Activated CD8-positive, alpha-beta memory T cell treated with anti-CD3 and anti-CD28 coated beads, Interleukin-2, amount 50 U/mL, for 24 hours (primary cell): ENCODE data around the gene C16orf92.

Source experiments
- DNase-seq: peaks from one replicate; pipeline ENCODE4 v3.0.0-alpha.2; 2020; ENCODE audit errors: extremely low read depth

C16orf92 gene

DNA sequence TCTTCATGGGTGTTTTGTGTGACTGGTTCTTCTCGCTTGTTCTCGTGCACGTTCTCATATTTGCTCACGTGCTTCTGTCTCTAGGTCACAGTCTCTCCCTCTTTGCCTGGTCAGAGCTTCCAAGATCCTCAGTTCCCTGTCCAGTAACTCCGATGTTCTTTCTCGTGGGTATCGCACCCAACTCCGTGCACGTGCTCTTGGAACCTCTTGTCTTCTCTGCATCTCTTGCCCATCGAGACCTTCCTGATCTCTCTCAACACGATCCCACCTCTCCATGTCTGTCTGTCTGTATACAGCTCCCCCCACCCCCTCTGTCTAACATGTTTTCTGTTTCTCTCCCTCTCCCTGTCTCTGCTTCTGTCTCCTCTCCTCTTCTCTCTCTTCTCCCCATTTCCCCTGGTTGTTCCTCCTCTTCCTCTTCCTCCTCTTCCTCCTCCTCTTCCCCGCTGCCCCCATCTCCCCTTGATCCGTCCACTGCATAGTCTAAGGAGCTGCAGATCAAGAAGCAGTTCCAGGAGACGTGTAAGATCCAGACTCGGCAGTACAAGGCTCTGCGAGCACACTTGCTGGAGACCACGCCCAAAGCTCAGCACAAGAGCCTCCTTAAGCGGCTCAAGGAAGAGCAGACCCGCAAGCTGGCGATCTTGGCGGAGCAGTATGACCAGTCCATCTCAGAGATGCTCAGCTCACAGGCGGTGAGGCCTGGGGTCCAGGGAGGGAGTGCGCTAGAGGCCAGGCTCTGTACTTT is 33.7 kb upstream of the C16orf92 start:
- DNase-seq = no peak

DNA sequence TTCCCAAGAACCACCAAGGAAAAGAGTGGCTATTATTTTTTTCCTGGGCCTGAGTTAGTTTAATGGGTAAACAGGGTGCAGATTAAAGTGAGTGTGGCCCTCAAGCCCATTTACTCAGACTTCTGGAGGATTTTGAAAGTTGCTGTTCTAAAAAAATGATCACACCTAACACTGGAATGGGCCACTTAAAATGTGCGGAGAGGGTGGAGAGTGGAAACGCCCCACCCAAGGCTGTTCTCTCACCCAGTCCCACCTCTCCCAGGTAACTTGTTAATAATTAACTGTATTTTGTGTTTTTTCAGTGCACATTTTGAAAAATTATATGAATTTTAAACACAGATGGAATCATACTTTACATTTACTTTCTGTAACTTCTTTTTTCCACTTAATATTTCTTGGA is 33.0 kb upstream of the C16orf92 start:
- DNase-seq = no peak

DNA sequence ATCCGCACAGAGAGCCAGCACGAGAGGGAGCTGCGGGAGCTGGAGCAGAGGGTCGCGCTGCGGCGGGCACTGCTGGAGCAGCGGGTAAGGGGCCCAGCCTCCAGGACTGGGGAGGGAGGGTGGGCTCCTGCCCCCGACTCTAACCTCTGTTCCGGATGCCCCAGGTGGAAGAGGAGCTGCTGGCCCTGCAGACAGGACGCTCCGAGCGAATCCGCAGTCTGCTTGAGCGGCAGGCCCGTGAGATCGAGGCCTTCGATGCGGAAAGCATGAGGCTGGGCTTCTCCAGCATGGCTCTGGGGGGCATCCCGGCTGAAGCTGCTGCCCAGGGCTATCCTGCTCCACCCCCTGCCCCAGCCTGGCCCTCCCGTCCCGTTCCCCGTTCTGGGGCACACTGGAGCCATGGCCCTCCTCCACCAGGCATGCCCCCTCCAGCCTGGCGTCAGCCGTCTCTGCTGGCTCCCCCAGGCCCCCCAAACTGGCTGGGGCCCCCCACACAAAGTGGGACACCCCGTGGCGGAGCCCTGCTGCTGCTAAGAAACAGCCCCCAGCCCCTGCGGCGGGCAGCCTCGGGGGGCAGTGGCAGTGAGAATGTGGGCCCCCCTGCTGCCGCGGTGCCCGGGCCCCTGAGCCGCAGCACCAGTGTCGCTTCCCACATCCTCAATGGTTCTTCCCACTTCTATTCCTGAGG is 32.0 kb upstream of the C16orf92 start:
- DNase-seq = no peak

DNA sequence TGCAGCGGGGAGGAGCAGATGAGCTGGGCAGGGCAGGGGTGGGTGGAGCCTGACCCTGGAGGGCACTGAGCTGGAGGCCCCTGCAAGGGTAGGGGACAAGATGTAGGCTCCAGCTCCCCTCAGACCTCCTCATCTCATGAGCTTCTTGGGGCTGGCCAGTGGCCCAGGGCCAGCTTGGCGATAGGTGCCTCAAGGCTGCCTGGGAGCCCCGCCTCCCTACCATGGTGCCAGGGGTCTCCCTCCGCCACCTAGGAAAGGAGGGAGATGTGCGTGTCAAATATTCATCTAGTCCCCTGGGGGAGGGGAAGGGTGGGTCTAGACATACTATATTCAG is 31.5 kb upstream of the C16orf92 start:
- no peak for DNase-seq

DNA sequence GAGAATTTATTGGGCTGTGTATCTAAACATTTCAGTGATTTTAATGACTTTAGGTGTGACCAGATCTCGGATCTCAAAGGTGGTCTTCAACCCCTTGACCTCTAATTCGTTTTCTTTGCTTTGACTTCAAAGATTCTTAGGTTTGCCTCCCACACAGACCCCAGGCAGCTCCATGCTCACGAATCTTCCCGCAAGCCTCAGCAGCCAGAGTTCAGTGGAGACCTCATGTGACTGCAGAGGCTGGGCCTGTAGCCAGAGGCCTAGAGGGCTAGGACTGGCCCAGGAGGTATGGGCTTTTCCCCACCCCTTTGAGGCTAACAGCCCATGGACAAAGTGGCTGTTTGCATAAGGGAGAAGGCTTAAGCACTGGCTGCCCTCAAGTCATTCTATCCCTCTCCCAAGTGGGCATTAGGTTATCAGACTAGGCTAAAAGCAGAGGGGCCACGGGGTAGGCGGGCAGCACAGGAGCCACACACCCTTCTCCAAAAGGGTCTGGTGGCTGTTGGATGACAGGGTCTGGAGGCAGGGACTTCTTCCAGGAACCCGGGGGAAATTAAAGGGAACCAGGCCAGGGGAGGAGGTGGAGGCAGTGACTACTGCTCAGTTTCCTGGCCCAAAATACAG is 30.5 kb upstream of the C16orf92 start:
- DNase-seq = no peak

DNA sequence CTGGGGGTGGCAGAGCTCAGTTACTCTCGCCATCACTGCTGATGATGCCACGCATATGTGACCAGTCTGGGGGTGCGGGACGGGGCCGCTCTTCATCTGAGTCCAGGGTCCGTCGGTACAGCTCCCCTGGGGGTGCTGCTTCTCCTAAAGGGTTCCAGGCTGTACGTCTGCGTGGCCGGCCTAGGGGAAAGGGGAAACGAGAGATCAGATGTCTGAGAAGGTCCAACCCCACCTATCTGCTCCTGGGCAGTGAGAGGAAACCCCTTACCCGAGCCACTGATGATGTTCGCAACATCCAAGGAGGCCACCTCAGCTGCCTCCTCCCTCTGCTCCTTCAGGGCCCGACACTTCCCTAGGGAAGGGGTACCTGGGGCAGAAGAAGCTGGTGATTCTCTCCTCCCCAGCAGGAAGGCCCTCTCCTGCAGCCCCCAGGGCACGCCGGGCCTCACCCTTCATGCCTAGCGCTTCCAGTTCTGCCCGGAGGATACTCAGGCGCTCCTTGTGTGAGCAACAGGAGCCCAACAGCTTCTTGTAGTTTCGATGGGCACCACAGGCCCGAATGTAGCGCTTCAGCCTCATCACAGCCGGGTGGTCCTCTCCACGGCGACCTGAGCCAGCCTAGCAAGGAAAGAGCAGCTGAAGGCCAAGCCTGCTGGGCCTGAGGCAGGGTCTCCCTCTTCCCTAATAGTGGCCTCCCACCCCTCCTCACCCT is 29.7 kb upstream of the C16orf92 start:
- no peak for DNase-seq

DNA sequence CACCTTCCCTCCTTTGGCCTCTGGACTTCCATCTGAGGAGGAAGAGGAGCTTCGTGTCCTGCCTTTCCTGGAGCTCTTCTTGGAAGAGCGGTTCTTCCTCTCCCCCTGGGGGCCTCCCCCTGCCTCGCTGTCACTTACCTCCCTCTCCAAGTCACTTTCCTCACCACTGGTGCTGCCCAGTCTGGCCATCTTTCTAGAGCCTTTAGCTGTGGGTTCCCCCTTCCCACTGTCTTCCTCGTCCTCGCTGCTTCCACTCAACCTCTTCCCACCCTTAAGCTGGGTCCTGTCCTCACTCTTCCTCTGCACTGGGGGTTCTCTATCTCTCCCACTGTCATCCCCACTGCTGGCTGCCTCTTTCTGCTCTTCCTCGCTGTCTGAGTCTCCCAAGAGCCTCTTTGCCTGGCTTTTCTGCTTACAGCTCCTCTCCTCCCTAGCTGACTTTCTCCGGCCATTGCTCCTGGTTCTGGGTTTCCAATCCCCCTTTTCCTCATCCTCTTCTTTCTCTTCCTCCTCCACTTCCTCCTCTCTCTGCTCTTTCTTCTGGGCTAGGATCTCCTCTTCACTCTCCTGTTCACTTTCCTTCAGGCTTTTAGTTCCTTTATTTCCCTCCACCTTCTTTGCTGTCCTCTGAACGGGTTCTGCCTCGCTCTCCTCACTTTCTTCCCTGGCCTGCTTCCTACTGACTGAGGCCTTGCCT is 28.9 kb upstream of the C16orf92 start:
- no peak for DNase-seq

DNA sequence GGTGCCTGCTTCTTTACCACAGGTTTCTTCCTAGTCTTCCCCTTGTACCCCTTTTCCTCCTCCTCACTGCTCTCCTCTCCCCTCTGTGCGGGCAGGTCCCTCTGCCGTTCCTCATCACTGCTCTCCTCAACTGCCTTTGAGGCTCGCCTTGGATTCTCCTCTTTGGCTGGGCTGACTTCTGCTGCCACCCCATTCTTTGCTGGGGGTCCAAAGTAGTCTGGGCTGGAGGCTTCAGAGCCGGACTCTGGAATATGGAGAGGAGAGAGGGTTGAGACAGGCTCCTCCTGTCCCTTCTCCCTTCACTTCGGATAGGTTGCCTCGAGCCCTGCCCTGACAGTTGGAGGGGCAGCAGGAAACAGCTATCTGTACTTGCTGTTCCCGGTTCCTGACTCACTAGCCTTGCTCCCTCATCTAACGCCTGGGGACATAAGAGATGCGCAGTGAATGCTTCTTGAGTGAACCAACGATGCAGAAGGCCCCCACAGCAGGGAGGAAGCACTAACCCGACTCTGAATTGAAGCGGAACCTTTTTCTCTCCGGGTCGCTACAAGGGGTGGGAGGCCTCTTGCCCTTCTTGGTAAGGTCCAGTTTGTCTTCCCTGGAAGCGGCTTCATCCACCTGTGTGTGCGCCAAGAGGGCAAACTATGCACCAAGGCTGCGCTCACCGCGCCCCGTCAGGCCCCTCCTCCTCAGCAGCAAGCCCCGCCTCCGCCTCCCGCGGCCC is 28.2 kb upstream of the C16orf92 start:
- peak; percentile 17 for DNase-seq

DNA sequence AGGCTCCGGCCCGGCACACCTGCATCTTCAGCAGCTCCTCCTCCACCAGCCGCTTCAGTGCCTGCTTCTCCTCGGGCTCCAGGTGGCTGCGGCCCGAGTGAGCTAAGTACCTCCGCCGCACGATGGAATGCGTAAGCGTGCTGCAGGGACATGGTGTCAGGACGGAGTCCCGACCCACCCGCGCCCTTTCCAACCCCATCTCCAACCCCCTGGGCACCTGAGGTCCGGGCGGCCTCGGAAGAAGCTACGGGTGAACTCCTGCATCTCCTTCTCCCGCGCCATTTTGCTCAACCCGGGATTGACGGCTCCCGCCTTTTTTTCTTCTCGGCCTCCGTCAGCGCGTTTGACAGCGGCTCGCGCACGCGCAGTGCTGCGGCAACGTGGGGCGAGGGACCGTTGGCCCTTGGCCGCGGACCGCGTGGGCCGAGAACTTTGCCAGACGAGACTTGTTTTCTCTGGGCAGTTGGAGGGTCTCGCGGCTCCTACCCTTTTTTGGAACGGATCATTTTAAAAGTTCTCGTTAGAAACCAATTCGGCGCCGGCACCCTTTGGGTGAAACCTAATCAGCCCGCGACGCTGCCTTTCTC is 27.6 kb upstream of the C16orf92 start, which contains the start of gene HIRIP3:
TSS of gene HIRIP3 (minus strand) at position 294 of the 587 bp plus-strand sequence. CDS start at position 282, 12 bp downstream.
- DNase-seq = peak; percentile 74

DNA sequence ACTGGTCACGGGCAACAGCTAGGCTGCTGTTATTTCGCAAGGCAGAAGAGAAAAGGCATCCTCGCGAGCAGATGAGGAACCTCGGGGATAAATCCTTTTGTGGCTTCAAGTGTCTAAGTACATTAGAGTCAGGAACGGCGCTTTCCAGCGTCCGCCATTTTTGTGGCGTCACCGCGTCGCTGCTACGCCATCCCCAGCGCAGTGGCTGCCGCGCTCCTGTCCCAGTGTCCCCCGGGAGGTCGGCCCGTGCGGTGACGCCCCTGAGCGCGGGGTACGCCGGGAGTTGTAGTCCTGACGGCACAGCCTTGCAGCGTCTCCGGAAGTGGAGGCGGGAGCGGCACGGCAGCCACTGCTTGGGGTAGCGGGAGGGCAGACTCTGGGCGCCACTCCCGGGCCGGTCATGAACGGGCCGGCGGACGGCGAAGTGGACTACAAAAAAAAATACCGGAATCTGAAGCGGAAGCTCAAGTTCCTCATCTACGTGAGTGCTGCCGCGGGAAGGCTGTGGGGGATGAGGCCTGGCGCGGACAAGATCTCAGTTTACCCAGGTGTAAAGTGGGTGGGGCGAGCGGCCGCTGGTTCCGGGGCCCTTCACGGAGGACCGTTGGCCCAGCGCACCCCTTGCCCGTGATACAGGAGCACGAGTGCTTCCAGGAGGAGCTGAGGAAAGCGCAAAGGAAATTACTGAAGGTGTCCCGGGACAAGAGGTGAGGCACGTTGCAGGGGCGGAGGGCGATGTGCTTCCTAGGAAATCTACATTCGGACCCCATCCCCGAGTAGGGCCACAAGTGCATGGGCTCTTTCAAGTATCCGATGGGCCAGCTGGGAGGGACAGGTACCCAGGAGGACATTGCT is 26.9 kb upstream of the C16orf92 start, which contains the start of gene INO80E:
TSS of gene INO80E (plus strand) at position 331 of the 855 bp plus-strand sequence. CDS start at position 401, 70 bp downstream.
- DNase-seq = peak; percentile 98

DNA sequence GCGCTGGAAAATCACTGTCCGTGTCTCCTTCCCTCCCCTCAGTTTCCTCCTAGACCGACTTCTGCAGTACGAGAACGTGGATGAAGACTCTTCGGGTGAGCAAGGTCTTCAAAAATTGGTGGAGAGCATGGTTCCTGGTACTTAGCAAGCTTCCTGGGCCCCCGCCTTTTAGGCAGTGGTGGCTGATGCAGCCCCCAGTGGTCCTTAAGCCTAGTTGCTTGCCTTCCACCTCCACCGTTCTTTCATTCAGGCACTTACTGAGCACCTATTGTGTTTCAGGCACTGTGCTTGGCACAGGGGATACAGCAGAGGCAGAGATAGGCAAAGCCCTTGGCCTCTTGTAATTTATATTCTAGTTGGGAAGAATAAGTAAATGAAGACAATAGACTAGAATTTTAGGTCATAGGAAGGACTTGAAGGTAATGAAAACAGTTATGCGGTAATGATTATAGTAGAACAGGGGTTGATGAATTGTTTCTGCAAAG is 26.2 kb upstream of the C16orf92 start:
- DNase-seq = no peak

DNA sequence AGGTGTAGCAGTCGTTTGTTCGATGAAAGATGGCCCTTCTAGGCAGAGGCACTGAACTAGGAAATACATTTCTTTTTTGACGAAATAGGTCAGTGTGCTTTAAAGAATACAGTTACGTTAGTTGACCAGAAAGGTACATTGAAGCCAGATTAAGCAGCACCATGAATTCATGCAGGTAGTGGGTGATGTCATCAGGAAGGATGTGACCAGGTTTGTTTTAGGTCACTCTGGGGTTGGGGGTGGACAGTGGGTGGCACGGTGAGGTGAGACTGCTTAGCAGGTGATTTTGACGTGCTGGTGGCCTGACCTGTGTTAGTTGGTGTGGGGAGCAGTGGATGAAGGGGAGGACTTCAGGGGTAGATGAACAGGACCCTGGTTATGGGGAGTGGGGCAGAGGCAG is 23.4 kb upstream of the C16orf92 start:
- no peak for DNase-seq

DNA sequence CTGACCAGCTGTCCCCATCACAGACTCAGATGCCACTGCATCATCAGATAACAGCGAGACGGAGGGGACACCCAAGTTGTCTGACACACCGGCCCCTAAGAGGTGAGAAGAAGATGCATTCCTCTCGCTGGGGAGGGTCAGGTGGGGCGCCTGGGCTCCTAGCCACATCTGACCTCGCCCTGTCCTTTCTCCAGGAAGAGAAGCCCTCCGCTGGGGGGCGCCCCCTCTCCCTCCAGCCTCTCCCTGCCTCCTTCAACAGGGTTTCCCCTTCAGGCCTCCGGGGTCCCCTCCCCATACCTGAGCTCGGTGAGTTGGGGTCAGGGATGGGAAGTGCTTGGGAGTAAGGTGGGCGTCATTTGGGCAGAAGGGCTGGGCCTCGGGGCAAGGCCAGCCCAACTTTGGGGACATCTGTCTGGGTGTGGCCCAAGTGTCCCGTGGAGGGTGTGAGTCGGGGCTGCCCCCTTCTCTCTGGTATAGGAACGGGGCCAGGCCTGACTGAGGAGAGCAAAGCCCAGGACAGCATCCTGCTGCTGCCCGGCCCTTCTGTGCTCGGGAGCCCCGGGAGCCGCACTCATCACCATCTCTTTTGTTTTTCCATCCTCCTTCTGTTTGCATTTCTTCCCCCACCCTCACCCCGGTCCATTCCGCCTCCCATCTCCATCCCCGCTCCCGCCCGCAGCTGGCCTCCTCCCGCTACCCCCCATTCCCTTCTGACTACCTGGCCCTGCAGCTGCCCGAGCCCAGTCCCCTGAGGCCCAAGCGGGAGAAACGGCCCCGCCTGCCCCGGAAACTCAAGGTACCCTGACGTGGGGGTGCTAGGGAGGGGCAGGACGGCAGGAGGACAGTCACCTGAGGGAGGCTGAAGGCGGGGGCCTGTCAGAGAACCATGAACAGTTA is 22.0 kb upstream of the C16orf92 start:
- DNase-seq = no peak

DNA sequence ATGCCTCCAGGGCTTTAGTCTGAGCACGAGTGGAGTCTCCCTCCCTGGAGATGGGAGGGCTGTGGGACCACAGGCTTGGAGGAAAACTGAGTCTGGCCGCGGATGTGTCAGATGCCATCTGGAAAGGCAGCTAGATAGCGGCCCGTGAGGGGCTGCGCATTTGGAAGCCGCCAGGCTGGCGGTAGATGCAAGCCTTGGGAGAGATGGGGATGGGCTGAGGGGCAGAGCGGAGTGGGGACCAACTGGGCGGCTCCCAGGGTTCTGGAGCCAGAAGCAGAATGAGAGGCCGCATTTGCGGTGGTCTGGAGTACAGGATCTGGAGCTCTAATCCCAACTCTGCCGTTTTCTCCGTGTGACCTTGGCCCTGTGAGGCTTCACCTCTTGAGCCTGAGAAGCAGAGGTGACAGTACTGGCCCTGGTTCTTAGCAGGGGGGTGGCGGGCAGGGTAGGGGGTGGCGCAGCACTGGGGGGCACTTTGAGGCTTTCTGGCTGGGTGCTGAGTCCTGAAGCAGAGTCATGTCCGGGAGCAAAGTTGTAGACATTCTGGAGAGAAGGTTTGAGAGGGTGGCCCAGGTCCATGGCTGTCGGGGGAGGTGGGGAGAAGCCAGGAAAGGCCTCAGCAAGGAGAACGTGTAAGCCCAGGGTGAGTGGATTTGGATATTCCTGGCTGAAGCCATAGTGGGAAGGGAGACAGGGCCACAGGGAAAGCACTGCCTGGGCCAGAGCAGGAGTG is 20.2 kb upstream of the C16orf92 start:
- DNase-seq = no peak

DNA sequence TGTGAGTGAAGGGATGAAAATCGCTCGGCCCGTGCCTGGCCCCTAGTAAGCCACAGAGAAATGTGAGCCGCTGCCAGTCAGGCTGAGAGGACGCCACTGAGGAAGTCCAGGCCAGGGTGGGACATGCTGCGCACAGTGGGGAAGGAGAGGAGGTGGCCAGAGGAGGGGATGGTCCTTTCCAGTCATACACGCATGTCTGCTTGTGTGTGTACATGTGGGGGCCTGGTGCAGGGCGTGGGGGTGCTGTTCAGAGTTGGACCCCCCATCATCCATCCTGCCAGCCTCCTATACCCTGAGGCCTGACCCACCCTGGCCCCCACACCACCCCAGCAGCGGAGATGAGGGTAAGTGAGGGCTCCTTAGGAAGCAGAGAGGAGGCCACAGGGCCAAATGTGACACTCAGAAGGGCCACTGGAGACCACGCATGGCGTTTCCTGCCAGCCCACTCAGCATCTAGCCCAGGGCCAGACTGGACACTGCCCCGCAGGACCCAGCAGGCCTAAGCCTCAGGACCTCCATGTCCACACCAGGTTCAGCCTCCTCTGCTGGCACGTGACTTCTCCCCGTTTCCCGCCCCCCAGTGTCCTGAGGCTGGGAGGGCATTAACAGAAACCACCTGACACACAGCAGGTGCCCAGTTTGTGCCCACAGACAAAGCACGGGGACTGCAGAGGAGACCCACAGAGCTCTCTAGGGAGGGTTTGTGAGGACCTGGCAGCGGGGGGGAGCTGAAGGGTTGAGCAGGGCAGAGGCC is 19.2 kb upstream of the C16orf92 start:
- no peak for DNase-seq

DNA sequence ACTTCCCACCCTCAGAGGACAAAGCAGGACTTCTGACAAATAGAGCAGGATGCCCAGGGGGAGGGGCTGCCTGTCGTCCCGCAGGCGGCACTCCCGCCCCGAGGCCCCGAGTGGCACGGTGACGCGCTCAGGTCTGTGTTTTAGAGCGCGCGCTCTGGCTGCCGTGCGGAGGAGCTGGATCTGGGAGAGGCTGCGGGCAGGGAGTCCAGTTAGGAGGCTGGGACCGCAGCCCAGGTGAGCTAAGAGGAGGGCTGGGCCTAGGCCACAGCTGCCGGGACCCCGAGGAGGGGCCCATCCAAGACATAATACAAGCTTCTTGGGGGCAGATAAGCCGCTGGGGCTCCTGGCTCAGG is 18.6 kb upstream of the C16orf92 start:
- no peak for DNase-seq

DNA sequence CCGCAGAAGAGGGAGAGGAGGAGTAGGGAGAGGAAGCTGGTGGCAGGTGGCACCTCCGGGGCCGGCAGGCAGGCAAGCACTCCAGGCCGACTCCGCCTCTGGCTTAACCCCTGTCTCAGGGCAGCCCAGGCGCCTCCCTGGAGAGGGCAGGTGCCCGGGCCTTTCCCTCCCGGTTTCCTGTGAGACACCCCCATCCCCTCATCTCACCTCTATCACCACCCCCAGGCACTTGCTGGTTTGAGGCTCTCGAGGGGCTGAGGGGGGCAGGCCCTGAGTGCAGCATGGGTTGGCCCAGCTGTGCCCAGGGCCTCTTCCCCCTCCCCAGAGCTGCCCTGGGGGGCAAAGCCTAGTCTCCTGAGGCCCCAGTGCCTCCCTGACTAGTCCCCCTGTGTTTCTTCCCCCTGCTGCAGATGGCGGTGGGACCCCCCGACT is 18.2 kb upstream of the C16orf92 start:
- DNase-seq = no peak
